CD14-positive monocyte (primary cell): ENCODE data around the gene SOX14. TPM values are rescaled to one million over a fixed set of nuclear protein-coding genes. Genes with fewer than 3 reads are reported as not detected.

Experiments used
- DNase-seq, 3 donors: peaks; one replicate each; pipeline ENCODE4 v3.0.0-alpha.2; 2011 to 2022
- H2AFZ ChIP-seq: 2 replicates; pipeline ENCODE4 v1.6.0; 2012; ENCODE audit warnings: mild to moderate bottlenecking, low read depth, low read length, inconsistent platforms; ENCODE audit not compliant: insufficient read depth, poor library complexity, severe bottlenecking
- H3K27ac ChIP-seq, 2 donors: 1 replicate in 1 of 2; 2 replicates in 1 of 2; pipeline ENCODE4 v1.5.1; 2012 to 2013; ENCODE audit warnings: low read length in 2 of 2, control low read depth in 1 of 2, inconsistent platforms in 1 of 2, low read depth in 1 of 2, mild to moderate bottlenecking in 1 of 2
- H3K27me3 ChIP-seq, 2 donors: one replicate each; pipeline versions ENCODE4 v1.6.0 to v1.6.1; 2011 to 2013; ENCODE audit warnings: low read length in 2 of 2; ENCODE audit not compliant: control insufficient read depth in 2 of 2, insufficient read depth in 2 of 2
- H3K36me3 ChIP-seq, 2 donors: replicated peaks in 1 of 2; 1 replicate in 1 of 2; 2 replicates in 1 of 2; pipeline versions ENCODE4 v1.5.1 to v1.6.1; 2012 to 2013; ENCODE audit warnings: low read length in 2 of 2, control low read depth in 1 of 2, inconsistent platforms in 1 of 2, mild to moderate bottlenecking in 1 of 2; ENCODE audit not compliant: insufficient read depth in 2 of 2, control insufficient read depth in 1 of 2
- H3K4me1 ChIP-seq, 2 donors: 1 replicate in 1 of 2; 2 replicates in 1 of 2; pipeline versions ENCODE4 v1.5.1 to v1.6.1; 2012 to 2013; ENCODE audit warnings: low read length in 2 of 2, control low read depth in 1 of 2, inconsistent platforms in 1 of 2, mild to moderate bottlenecking in 1 of 2, moderate library complexity in 1 of 2; ENCODE audit not compliant: insufficient read depth in 2 of 2, control insufficient read depth in 1 of 2
- H3K4me2 ChIP-seq: replicated peaks from 2 replicates; pipeline ENCODE3; 2012; ENCODE audit warnings: low read length, moderate library complexity, mild to moderate bottlenecking; ENCODE audit not compliant: poor library complexity, severe bottlenecking; ENCODE audit errors: extremely low read depth
- H3K4me3 ChIP-seq, 3 experiments: fragments of 200-600 bp in 1 of 3; sonication (generic) in 1 of 3; replicated peaks in 1 of 3; 1 replicate in 2 of 3; 2 replicates in 1 of 3; pipeline ENCODE4 v1.5.1; 2011 to 2013; ENCODE audit warnings: low read length in 3 of 3, mild to moderate bottlenecking in 3 of 3, control low read depth in 2 of 3, low read depth in 2 of 3, inconsistent platforms in 1 of 3, moderate library complexity in 1 of 3
- H3K79me2 ChIP-seq: 2 replicates; pipeline ENCODE4 v1.6.0; 2012; ENCODE audit warnings: mild to moderate bottlenecking, control low read depth, inconsistent platforms, low read length, moderate library complexity; ENCODE audit not compliant: insufficient read depth
- H3K9ac ChIP-seq: 2 replicates; pipeline ENCODE4 v1.6.0; 2017; ENCODE audit warnings: low read length, mild to moderate bottlenecking; ENCODE audit not compliant: insufficient read depth, poor library complexity, severe bottlenecking
- H3K9me3 ChIP-seq, 2 donors: replicated peaks in 1 of 2; 1 replicate in 1 of 2; 2 replicates in 1 of 2; pipeline versions ENCODE4 v1.5.1 to v1.6.1; 2012 to 2013; ENCODE audit warnings: low read length in 2 of 2, control low read depth in 1 of 2; ENCODE audit not compliant: control insufficient read depth in 1 of 2, insufficient read depth in 1 of 2
- H4K20me1 ChIP-seq: 2 replicates; pipeline ENCODE4 v1.6.0; 2012; ENCODE audit warnings: mild to moderate bottlenecking, low read length, control low read depth, moderate library complexity; ENCODE audit not compliant: insufficient read depth
- H3K27ac Mint-ChIP-seq, 7 donors: one replicate each; pipeline ENCODE4 v1.8.0; 2020; ENCODE audit warnings: mild to moderate bottlenecking in 7 of 7, mixed read lengths in 7 of 7, moderate library complexity in 6 of 7, inconsistent platforms in 2 of 7
- H3K27me3 Mint-ChIP-seq, 3 donors: one replicate each; pipeline ENCODE4 v1.8.0; 2021 to 2022; ENCODE audit warnings: low read depth in 3 of 3, mild to moderate bottlenecking in 3 of 3, mixed read lengths in 3 of 3, moderate library complexity in 3 of 3, inconsistent platforms in 1 of 3
- H3K36me3 Mint-ChIP-seq, 2 donors: one replicate each; pipeline ENCODE4 v1.8.0; 2020; ENCODE audit warnings: mixed read lengths in 2 of 2, inconsistent platforms in 1 of 2, mild to moderate bottlenecking in 1 of 2
- H3K4me1 Mint-ChIP-seq: one replicate; pipeline ENCODE4 v1.8.0; 2020; ENCODE audit warnings: mild to moderate bottlenecking, mixed read lengths
- H3K4me3 Mint-ChIP-seq, 2 donors: one replicate each; pipeline ENCODE4 v1.8.0; 2020; ENCODE audit warnings: mild to moderate bottlenecking in 2 of 2, mixed read lengths in 2 of 2, moderate library complexity in 1 of 2
- H3K9me3 Mint-ChIP-seq, 7 donors: one replicate each; pipeline ENCODE4 v1.8.0; 2020 to 2022; ENCODE audit warnings: mixed read lengths in 7 of 7, mild to moderate bottlenecking in 6 of 7, moderate library complexity in 6 of 7, inconsistent platforms in 2 of 7
- CTCF ChIP-seq: fragments of 200-600 bp; IDR thresholded peaks from one replicate; pipeline ENCODE4 v1.8.0; 2022; ENCODE audit warnings: antibody characterized with exemption, mild to moderate bottlenecking
- WGBS: methylation state at CpG from one replicate; pipeline ENCODE4 v1.1.5; 2013; ENCODE audit warnings: missing lambda C conversion rate; ENCODE audit not compliant: insufficient coverage; 5-methylcytosine and 5-hydroxymethylcytosine counted together
- intact Hi-C, 2 donors: fragments of 100-400 bp; cut with micrococcal nuclease; formaldehyde crosslinking; loops; one replicate each; pipeline versions ENCODE4 v1.15.0 to v1.15.1; 2023
- polyA plus RNA-seq, 3 donors: library from polyadenylated mRNA; depleted of rRNA in 1 of 3; unstranded in 2 of 3; stranded (reverse) in 1 of 3; fragments of 300-500 nt in 2 of 3; fragments of >200 nt in 1 of 3; fragmentation: Illumina TruSeq in 2 of 3; gene quantifications; 1 replicate in 2 of 3; 2 replicates in 1 of 3; pipeline ENCODE4 v1.2.3, GENCODE V29; 2012 to 2021

Gene SOX14
- polyA plus RNA-seq, 3 donors, result not detected

- H3K27ac ChIP-seq, result no peak overlapping the region
- no peaks in the 10 kb centered on the region for H3K79me2 ChIP-seq
- H3K4me3 ChIP-seq, result no peak overlapping the region
- DNase-seq, result no peak
- peaks cover 87 to 100% of the 10 kb centered on the region in 2 donors for H3K27me3 ChIP-seq
- no peak overlapping the region for H2AFZ ChIP-seq
- 4% methylated on average over 38 of the region's 40 CpGs for WGBS
- intact Hi-C loops, result no loop called here
- no peak overlapping the region for H3K27ac Mint-ChIP-seq
- peaks cover 0 to 5% of the 10 kb centered on the region in 2 donors for H3K36me3 Mint-ChIP-seq
- no peaks in the 10 kb centered on the region for H3K36me3 ChIP-seq
- H3K4me1 ChIP-seq, result no peaks in the 10 kb centered on the region
- TF ChIP-seq CTCF, result no peak
- no peak overlapping the region for H3K9ac ChIP-seq
- H3K27me3 Mint-ChIP-seq, result peaks cover 97 to 100% (median 100%) of the 10 kb centered on the region in 3 donors
- peaks cover 2 to 45% of the 10 kb centered on the region in 2 donors for H3K9me3 ChIP-seq
- H3K9me3 Mint-ChIP-seq, result peaks cover 0 to 28% (median 22%) of the 10 kb centered on the region in 7 donors
- no peak overlapping the region for H3K4me2 ChIP-seq
- peak overlapping the region in 1 of 2 donors; percentile 82 for H3K4me3 Mint-ChIP-seq
- H4K20me1 ChIP-seq, result no peaks in the 10 kb centered on the region
- peaks cover 15% of the 10 kb centered on the region for H3K4me1 Mint-ChIP-seq
These were observed 6.1 kb downstream of the SOX14 start for GRCh38 chr3:137770066-137770834.

GRCh38 chr3:137770835-137771399, 6.8 kb downstream of the SOX14 start:
- peaks cover 93 to 99% (median 94%) of the 10 kb centered on the region in 3 donors for H3K27me3 Mint-ChIP-seq
- H3K9me3 Mint-ChIP-seq, result peaks cover 0 to 26% (median 21%) of the 10 kb centered on the region in 7 donors
- H3K4me1 ChIP-seq, result no peaks in the 10 kb centered on the region
- peaks cover 15% of the 10 kb centered on the region for H3K4me1 Mint-ChIP-seq
- peaks cover 0 to 39% of the 10 kb centered on the region in 2 donors for H3K9me3 ChIP-seq
- H3K36me3 ChIP-seq, result no peaks in the 10 kb centered on the region
- H3K79me2 ChIP-seq, result no peaks in the 10 kb centered on the region
- no peak overlapping the region for H3K27ac Mint-ChIP-seq
- H3K36me3 Mint-ChIP-seq, result peaks cover 0 to 5% of the 10 kb centered on the region in 2 donors
- no peak for TF ChIP-seq CTCF
- H3K4me2 ChIP-seq, result no peak overlapping the region
- peaks cover 84 to 100% of the 10 kb centered on the region in 2 donors for H3K27me3 ChIP-seq
- no peak overlapping the region for H3K9ac ChIP-seq
- intact Hi-C loops, result no loop called here
- H4K20me1 ChIP-seq, result no peaks in the 10 kb centered on the region
- H3K27ac ChIP-seq, result no peak overlapping the region
- DNase-seq, result no peak
- H3K4me3 Mint-ChIP-seq, result peak overlapping the region in 1 of 2 donors; percentile 82
- no peak overlapping the region for H3K4me3 ChIP-seq
- WGBS, result 2% methylated on average over 29 of the region's 45 CpGs
- peak overlapping the region; percentile 50 for H2AFZ ChIP-seq
